Neuronal stem cell (in vitro differentiated cells): ENCODE measurements around the gene KIFC3.

Experiments used
- DNase-seq: peaks from one replicate; pipeline ENCODE4 v3.0.0-alpha.2; 2013; ENCODE audit warnings: low spot score
- H2AFZ ChIP-seq: one replicate; pipeline ENCODE4 v1.6.1; 2013; ENCODE audit warnings: mild to moderate bottlenecking, low read length, inconsistent platforms
- H2AK5ac ChIP-seq: 2 replicates; pipeline ENCODE4 v1.6.1; 2013; ENCODE audit warnings: low read depth, mild to moderate bottlenecking, inconsistent platforms, low read length, moderate library complexity, mixed read lengths
- H2BK120ac ChIP-seq: 2 replicates; pipeline ENCODE4 v1.6.1; 2013; ENCODE audit warnings: low read depth, mild to moderate bottlenecking, inconsistent platforms, low read length, moderate library complexity, mixed read lengths
- H2BK12ac ChIP-seq: one replicate; pipeline ENCODE4 v1.6.1; 2013; ENCODE audit warnings: low read length, inconsistent platforms
- H2BK15ac ChIP-seq: 2 replicates; pipeline ENCODE4 v1.6.1; 2013; ENCODE audit warnings: mild to moderate bottlenecking, low read length, inconsistent platforms, mixed read lengths
- H2BK5ac ChIP-seq: one replicate; pipeline ENCODE4 v1.6.1; 2013; ENCODE audit warnings: inconsistent platforms, mild to moderate bottlenecking, low read length, moderate library complexity
- H3K14ac ChIP-seq: one replicate; pipeline ENCODE4 v1.6.1; 2013; ENCODE audit warnings: low read length, inconsistent platforms
- H3K18ac ChIP-seq: 2 replicates; pipeline ENCODE4 v1.6.1; 2013; ENCODE audit warnings: low read length, inconsistent platforms
- H3K23ac ChIP-seq: 2 replicates; pipeline ENCODE4 v1.6.1; 2013; ENCODE audit warnings: low read depth, mild to moderate bottlenecking, mixed read lengths, low read length, inconsistent platforms; ENCODE audit not compliant: poor library complexity
- H3K27ac ChIP-seq: replicated peaks from 3 replicates; pipeline ENCODE4 v1.5.1; 2013; ENCODE audit warnings: low read length, inconsistent platforms
- H3K27me3 ChIP-seq, 3 experiments: 2 replicates each; pipeline ENCODE4 v1.6.1; 2013; ENCODE audit warnings: low read length in 3 of 3, mild to moderate bottlenecking in 2 of 3, inconsistent platforms in 1 of 3, low read depth in 1 of 3, mixed read lengths in 1 of 3, moderate library complexity in 1 of 3; ENCODE audit not compliant: control insufficient read depth in 3 of 3, insufficient read depth in 3 of 3
- H3K36me3 ChIP-seq, 2 donors: replicated peaks in 1 of 2; 2 replicates each; pipeline ENCODE4 v1.6.1; 2013; ENCODE audit warnings: low read length in 2 of 2; ENCODE audit not compliant: control insufficient read depth in 2 of 2, insufficient read depth in 2 of 2
- H3K4ac ChIP-seq: 2 replicates; pipeline ENCODE4 v1.6.1; 2013; ENCODE audit warnings: inconsistent platforms, mild to moderate bottlenecking, low read length, moderate library complexity
- H3K4me1 ChIP-seq, 2 donors: 1 replicate in 1 of 2; 2 replicates in 1 of 2; pipeline ENCODE4 v1.6.1; 2013; ENCODE audit warnings: low read length in 2 of 2, low read depth in 1 of 2; ENCODE audit not compliant: control insufficient read depth in 2 of 2, insufficient read depth in 1 of 2
- H3K4me2 ChIP-seq: one replicate; pipeline ENCODE4 v1.6.1; 2013; ENCODE audit warnings: mild to moderate bottlenecking, low read length, inconsistent platforms; ENCODE audit not compliant: insufficient read depth, poor library complexity, severe bottlenecking
- H3K4me3 ChIP-seq, 2 donors: 2 replicates each; pipeline ENCODE4 v1.5.1; 2013; ENCODE audit warnings: low read length in 2 of 2, mild to moderate bottlenecking in 2 of 2, inconsistent platforms in 1 of 2, moderate library complexity in 1 of 2
- H3K79me1 ChIP-seq: one replicate; pipeline ENCODE4 v1.6.1; 2013; ENCODE audit warnings: low read depth, mild to moderate bottlenecking, inconsistent platforms, low read length, moderate library complexity
- H3K9ac ChIP-seq: one replicate; pipeline ENCODE4 v1.6.1; 2013; ENCODE audit warnings: mild to moderate bottlenecking, low read depth, low read length, inconsistent platforms; ENCODE audit not compliant: poor library complexity
- H3K9me3 ChIP-seq, 2 donors: replicated peaks in 1 of 2; 2 replicates each; pipeline versions ENCODE3 to v1.6.1; 2013; ENCODE audit warnings: low read length in 2 of 2, mild to moderate bottlenecking in 2 of 2, inconsistent platforms in 1 of 2, low read depth in 1 of 2, mixed read lengths in 1 of 2, moderate library complexity in 1 of 2; ENCODE audit not compliant: control insufficient read depth in 2 of 2, insufficient read depth in 1 of 2
- H4K8ac ChIP-seq: one replicate; pipeline ENCODE4 v1.6.1; 2013; ENCODE audit warnings: low read depth, mild to moderate bottlenecking, inconsistent platforms, low read length, moderate library complexity
- H4K91ac ChIP-seq: one replicate; pipeline ENCODE4 v1.6.1; 2013; ENCODE audit warnings: low read length, low read depth, mild to moderate bottlenecking, inconsistent platforms; ENCODE audit not compliant: poor library complexity
- WGBS, 2 donors: extraction: QIAGEN DNeasy Blood & Tissue Kit; methylation state at CpG; one replicate each; pipeline ENCODE4 v1.1.7; 2013; ENCODE audit warnings: missing lambda C conversion rate in 2 of 2, mixed read lengths in 1 of 2; ENCODE audit not compliant: insufficient read length in 2 of 2, insufficient replicate concordance in 1 of 2; ENCODE audit errors: extremely low coverage in 2 of 2; 5-methylcytosine and 5-hydroxymethylcytosine counted together

Gene KIFC3

DNA sequence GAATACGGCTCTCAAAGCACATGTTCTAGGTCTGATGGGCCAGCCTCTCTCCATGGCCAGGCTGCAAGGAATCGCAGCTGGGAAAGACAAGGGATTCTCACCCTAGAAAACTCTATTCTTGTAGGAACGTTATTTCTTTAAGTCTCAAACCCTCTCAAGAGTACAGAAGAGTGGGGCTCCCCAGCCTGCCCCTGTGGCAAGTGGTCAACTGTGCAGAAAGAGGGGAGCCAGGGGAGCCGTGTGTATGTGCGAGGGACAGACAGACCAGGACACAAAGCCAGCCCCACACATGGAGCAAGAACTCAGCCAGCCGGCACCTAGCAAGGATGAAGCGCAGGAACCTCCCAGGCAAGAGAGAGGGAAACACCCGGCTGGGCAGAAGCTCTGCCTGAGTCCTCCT lies 16.4 kb downstream of the KIFC3 start:
- H3K27me3 ChIP-seq = no peaks in the 10 kb centered on the region
- H3K4ac ChIP-seq = no peak overlapping the region
- H4K8ac ChIP-seq = no peak overlapping the region
- H2AFZ ChIP-seq = no peak overlapping the region
- H3K4me3 ChIP-seq = no peak overlapping the region
- H3K27ac ChIP-seq = no peak overlapping the region
- peak overlapping the region; percentile 72 for H2BK5ac ChIP-seq
- no peak overlapping the region for H3K23ac ChIP-seq
- H3K4me2 ChIP-seq = no peak overlapping the region
- no CpG with 5 or more reads among the region's 8 CpGs for WGBS, 2 donors
- H2BK15ac ChIP-seq = no peak overlapping the region
- no peak overlapping the region for H3K9ac ChIP-seq
- no peaks in the 10 kb centered on the region for H3K9me3 ChIP-seq
- no peak for DNase-seq
- H3K18ac ChIP-seq = peak overlapping the region; percentile 68
- H2BK12ac ChIP-seq = peak overlapping the region; percentile 53
- no peak overlapping the region for H2BK120ac ChIP-seq
- H3K36me3 ChIP-seq = no peaks in the 10 kb centered on the region
- peaks cover 1% of the 10 kb centered on the region for H3K79me1 ChIP-seq
- no peak overlapping the region for H4K91ac ChIP-seq
- peak overlapping the region; percentile 65 for H3K14ac ChIP-seq
- H2AK5ac ChIP-seq = peak overlapping the region; percentile 12
- H3K4me1 ChIP-seq = peaks cover 0 to 4% of the 10 kb centered on the region in 2 donors

DNA sequence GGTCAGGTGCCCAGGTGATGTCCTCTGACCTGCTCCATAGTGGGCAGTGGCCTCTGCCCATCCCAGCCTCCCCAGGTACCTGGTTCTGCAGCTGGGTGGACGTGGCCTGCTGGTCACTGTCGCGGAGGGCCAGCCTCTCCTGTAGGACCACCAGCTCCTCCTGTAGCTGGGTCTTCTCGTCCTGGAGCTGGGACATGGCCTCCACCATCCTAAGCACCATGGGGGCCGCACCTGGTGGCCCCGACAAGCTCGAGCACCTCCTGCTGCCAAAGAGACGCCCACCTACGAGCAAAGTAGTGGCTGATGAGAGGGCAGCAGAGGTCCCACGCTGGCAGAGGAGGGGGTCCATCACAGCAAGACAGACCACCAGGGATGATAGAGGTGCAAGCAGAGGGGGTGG lies 16.9 kb downstream of the KIFC3 start:
- Histone ChIP-seq H2BK12ac (no peak overlapping the region), H2AK5ac (no peak overlapping the region), H3K36me3 (no peaks in the 10 kb centered on the region), H3K4me2 (no peak overlapping the region), H3K27me3 (no peaks in the 10 kb centered on the region), H3K4me3 (no peak overlapping the region), H2BK120ac (no peak overlapping the region), H2BK15ac (peak overlapping the region; percentile 12), H3K9ac (no peak overlapping the region), H3K9me3 (no peaks in the 10 kb centered on the region), H3K18ac (peak overlapping the region; percentile 53), H3K4ac (no peak overlapping the region), H3K14ac (no peak overlapping the region), H3K27ac (no peak overlapping the region), H3K79me1 (peaks cover 1% of the 10 kb centered on the region), H4K8ac (no peak overlapping the region), H2AFZ (no peak overlapping the region), H3K23ac (no peak overlapping the region), H3K4me1 (peaks cover 0 to 4% of the 10 kb centered on the region in 2 donors), H2BK5ac (no peak overlapping the region), H4K91ac (no peak overlapping the region)
- no CpG with 5 or more reads among the region's 10 CpGs for WGBS, 2 donors
- no peak for DNase-seq

DNA sequence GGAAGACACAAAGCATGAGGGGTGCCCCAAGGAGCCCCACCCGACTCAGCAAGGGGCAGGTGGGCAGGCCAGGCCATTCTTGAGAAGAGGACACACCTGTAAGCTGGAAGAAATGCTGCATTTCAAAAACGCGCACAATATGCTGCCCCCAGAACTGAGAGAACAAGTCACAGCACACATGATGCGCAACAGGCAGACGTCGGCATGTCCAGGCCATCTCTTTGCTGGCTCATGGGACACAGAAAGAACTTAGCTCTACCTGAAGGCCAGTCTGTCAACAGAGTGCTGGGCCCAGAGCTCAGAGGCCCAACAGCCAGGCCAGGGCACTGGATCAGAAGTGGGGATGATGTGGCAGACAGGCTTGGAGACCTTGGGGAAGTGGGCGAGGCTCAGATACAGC lies 18.0 kb downstream of the KIFC3 start:
- H4K8ac ChIP-seq = no peak overlapping the region
- H3K79me1 ChIP-seq = peaks cover 1% of the 10 kb centered on the region
- no peak overlapping the region for H2BK5ac ChIP-seq
- no peak overlapping the region for H2BK15ac ChIP-seq
- H3K9me3 ChIP-seq = no peaks in the 10 kb centered on the region
- H2AFZ ChIP-seq = no peak overlapping the region
- H3K36me3 ChIP-seq = no peaks in the 10 kb centered on the region
- H2BK12ac ChIP-seq = peak overlapping the region; percentile 16
- H3K27me3 ChIP-seq = no peaks in the 10 kb centered on the region
- no peak overlapping the region for H3K9ac ChIP-seq
- peak overlapping the region; percentile 95 for H2AK5ac ChIP-seq
- no CpG with 5 or more reads among the region's 7 CpGs for WGBS, 2 donors
- no peak for DNase-seq
- no peak overlapping the region for H3K4me2 ChIP-seq
- H3K4ac ChIP-seq = no peak overlapping the region
- peak overlapping the region; percentile 16 for H3K18ac ChIP-seq
- no peak overlapping the region for H2BK120ac ChIP-seq
- H3K14ac ChIP-seq = no peak overlapping the region
- H3K4me1 ChIP-seq = peaks cover 0 to 4% of the 10 kb centered on the region in 2 donors
- H3K23ac ChIP-seq = peak overlapping the region; percentile 80
- no peak overlapping the region for H3K4me3 ChIP-seq
- no peak overlapping the region for H4K91ac ChIP-seq
- no peak overlapping the region for H3K27ac ChIP-seq

DNA sequence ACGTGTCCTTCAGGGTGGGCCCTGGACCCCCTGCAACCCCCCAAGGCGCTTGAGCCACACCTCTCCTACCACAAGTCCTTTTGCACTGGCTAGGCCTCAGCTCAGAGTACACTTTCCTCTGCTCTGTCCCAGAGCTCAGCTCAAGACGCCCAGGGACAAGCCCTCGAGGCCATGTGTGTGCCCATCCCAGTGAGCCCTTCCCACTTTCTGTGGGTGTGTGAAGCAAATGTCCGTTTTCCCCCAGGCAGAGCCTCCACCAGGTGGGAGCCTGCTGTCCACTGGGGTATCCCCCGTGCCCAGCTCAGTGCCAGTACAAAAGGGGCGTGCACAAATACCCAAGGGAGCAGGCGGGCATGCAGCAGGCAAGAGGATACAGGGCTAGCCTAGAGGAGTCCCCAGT lies 18.4 kb downstream of the KIFC3 start:
- no peak overlapping the region for H3K4me2 ChIP-seq

More for the DNA sequence above, 18.4 kb downstream of the KIFC3 start:
- Histone ChIP-seq H4K8ac (no peak overlapping the region), H4K91ac (no peak overlapping the region), H2BK120ac (no peak overlapping the region), H2BK5ac (no peak overlapping the region), H3K23ac (peak overlapping the region; percentile 80), H3K4ac (no peak overlapping the region), H3K9me3 (no peaks in the 10 kb centered on the region), H3K4me1 (no peaks in the 10 kb centered on the region), H2AFZ (no peak overlapping the region), H2BK15ac (peak overlapping the region; percentile 7), H3K27ac (no peak overlapping the region), H2BK12ac (no peak overlapping the region), H3K9ac (no peak overlapping the region), H3K27me3 (no peaks in the 10 kb centered on the region), H3K4me3 (no peak overlapping the region), H3K36me3 (no peaks in the 10 kb centered on the region), H3K14ac (no peak overlapping the region), H3K18ac (peak overlapping the region; percentile 64), H3K79me1 (peaks cover 1% of the 10 kb centered on the region), H2AK5ac (peak overlapping the region; percentile 95)
- no peak for DNase-seq
- no CpG with 5 or more reads among the region's 8 CpGs for WGBS, 2 donors
